Coronary artery (tissue), 2 donors: ENCODE data around the gene TESMIN.

Source experiments
- DNase-seq: peaks from one replicate; pipeline ENCODE4 v3.0.0-alpha.2; 2017; ENCODE audit warnings: low spot score
- H3K27ac ChIP-seq, 2 donors: fragments of 200-600 bp; sonication (generic); one replicate each; pipeline ENCODE4 v1.5.1; 2016 to 2019
- H3K4me3 ChIP-seq: fragments of 200-600 bp; sonication (generic); 2 replicates; pipeline ENCODE4 v1.5.1; 2016; ENCODE audit warnings: mild to moderate bottlenecking, moderate library complexity
- CTCF ChIP-seq: fragments of 200-600 bp; sonication (generic); IDR thresholded peaks from one replicate; pipeline ENCODE4 v1.5.1; 2019; ENCODE audit warnings: antibody characterized with exemption

Gene TESMIN

GRCh38 chr11:68782711-68783110 is 31.4 kb upstream of the TESMIN start:
- Histone ChIP-seq H3K27ac (no peak overlapping the region), H3K4me3 (no peak overlapping the region)
- TF ChIP-seq CTCF: no peak
- no peak for DNase-seq

- H3K27ac ChIP-seq: no peak overlapping the region
- DNase-seq: no peak
- no peak for TF ChIP-seq CTCF
Observed at GRCh38 chr11:68780829-68781228, 29.5 kb upstream of the TESMIN start.

GRCh38 chr11:68778205-68778604 is 26.9 kb upstream of the TESMIN start:
- Histone ChIP-seq H3K4me3 (no peak overlapping the region), H3K27ac (no peak overlapping the region)
- no peak for DNase-seq
- no peak for TF ChIP-seq CTCF

More at GRCh38 chr11:68780829-68781228, 29.5 kb upstream of the TESMIN start:
- no peak overlapping the region for H3K4me3 ChIP-seq

- no peak for TF ChIP-seq CTCF
- no peak for DNase-seq
Observed at GRCh38 chr11:68776442-68777235, 25.3 kb upstream of the TESMIN start.

GRCh38 chr11:68775951-68776388 is 24.6 kb upstream of the TESMIN start:
- no peak for DNase-seq
- no peak for TF ChIP-seq CTCF
- no peak overlapping the region for H3K4me3 ChIP-seq
- no peak overlapping the region for H3K27ac ChIP-seq

More at GRCh38 chr11:68776442-68777235, 25.3 kb upstream of the TESMIN start:
- Histone ChIP-seq H3K27ac (no peak overlapping the region), H3K4me3 (no peak overlapping the region)

GRCh38 chr11:68774194-68774585 is 22.9 kb upstream of the TESMIN start:
- H3K4me3 ChIP-seq: no peak overlapping the region
- no peak for TF ChIP-seq CTCF

GRCh38 chr11:68773521-68774193 is 22.3 kb upstream of the TESMIN start:
- Histone ChIP-seq H3K4me3 (no peak overlapping the region), H3K27ac (no peak overlapping the region)
- TF ChIP-seq CTCF: no peak
- no peak for DNase-seq

More at GRCh38 chr11:68774194-68774585, 22.9 kb upstream of the TESMIN start:
- no peak overlapping the region for H3K27ac ChIP-seq
- DNase-seq: no peak
